ENCODE data around the gene TSHB. TPM values are rescaled to one million over a fixed set of nuclear protein-coding genes. Genes with fewer than 3 reads are reported as not detected.

Gene TSHB
- total and polyA plus RNA-seq, 4 donors = not detected

GRCh38 chr1:115078708-115079107 is 49.1 kb downstream of the TSHB start:
- H3K4me3 ChIP-seq = no peak overlapping the region
- no peaks in the 10 kb centered on the region for H3K27me3 ChIP-seq (ENCODE audit: control insufficient read depth in 3 of 3, insufficient read depth in 3 of 3, low read length in 2 of 3)
- H3K4me1 ChIP-seq (ENCODE audit: control insufficient read depth in 5 of 5, insufficient read depth in 5 of 5, low read length in 5 of 5) = peaks cover 0 to 10% (median 2%) of the 10 kb centered on the region in 5 donors
- TF ChIP-seq, protein P1, sequence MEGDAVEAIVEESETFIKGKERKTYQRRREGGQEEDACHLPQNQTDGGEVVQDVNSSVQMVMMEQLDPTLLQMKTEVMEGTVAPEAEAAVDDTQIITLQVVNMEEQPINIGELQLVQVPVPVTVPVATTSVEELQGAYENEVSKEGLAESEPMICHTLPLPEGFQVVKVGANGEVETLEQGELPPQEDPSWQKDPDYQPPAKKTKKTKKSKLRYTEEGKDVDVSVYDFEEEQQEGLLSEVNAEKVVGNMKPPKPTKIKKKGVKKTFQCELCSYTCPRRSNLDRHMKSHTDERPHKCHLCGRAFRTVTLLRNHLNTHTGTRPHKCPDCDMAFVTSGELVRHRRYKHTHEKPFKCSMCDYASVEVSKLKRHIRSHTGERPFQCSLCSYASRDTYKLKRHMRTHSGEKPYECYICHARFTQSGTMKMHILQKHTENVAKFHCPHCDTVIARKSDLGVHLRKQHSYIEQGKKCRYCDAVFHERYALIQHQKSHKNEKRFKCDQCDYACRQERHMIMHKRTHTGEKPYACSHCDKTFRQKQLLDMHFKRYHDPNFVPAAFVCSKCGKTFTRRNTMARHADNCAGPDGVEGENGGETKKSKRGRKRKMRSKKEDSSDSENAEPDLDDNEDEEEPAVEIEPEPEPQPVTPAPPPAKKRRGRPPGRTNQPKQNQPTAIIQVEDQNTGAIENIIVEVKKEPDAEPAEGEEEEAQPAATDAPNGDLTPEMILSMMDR (IDR thresholded peaks at IDR 0.05; ENCODE audit: control extremely low read depth, extremely low read depth) = no peak
- no peak for ATAC-seq (ENCODE audit: insufficient read depth, low FRiP score)
- H3K27ac ChIP-seq (ENCODE audit: low read depth in 1 of 2, low read length in 1 of 2) = no peak overlapping the region
- no peak for DNase-seq
- 89 to 96% methylated on average over 4 of the region's 4 CpGs for WGBS, 2 donors
- no peaks in the 10 kb centered on the region for H3K9me3 ChIP-seq (ENCODE audit: control insufficient read depth in 4 of 4, insufficient read depth in 3 of 4, low read length in 3 of 4)
- no peaks in the 10 kb centered on the region for H3K36me3 ChIP-seq (ENCODE audit: control insufficient read depth in 4 of 4, insufficient read depth in 4 of 4, low read length in 4 of 4)
- no peak overlapping the region for H3K9ac ChIP-seq (ENCODE audit: insufficient read depth in 1 of 2, low read length in 2 of 2)

GRCh38 chr1:115082949-115083348 is 53.3 kb downstream of the TSHB start:
- WGBS, 2 donors = 89 to 95% methylated on average over 6 of the region's 6 CpGs
- no peak overlapping the region for H3K9ac ChIP-seq (ENCODE audit: insufficient read depth in 1 of 2, low read length in 2 of 2)
- H3K4me3 ChIP-seq = no peak overlapping the region
- TF ChIP-seq, protein P1 (IDR thresholded peaks at IDR 0.05; ENCODE audit: control extremely low read depth, extremely low read depth) = no peak
- DNase-seq = no peak
- H3K4me1 ChIP-seq (ENCODE audit: control insufficient read depth in 5 of 5, insufficient read depth in 5 of 5, low read length in 5 of 5) = peaks cover 0 to 10% (median 2%) of the 10 kb centered on the region in 5 donors
- ATAC-seq (ENCODE audit: insufficient read depth, low FRiP score) = no peak
- no peaks in the 10 kb centered on the region for H3K36me3 ChIP-seq (ENCODE audit: control insufficient read depth in 4 of 4, insufficient read depth in 4 of 4, low read length in 4 of 4)
- no peaks in the 10 kb centered on the region for H3K27me3 ChIP-seq (ENCODE audit: control insufficient read depth in 3 of 3, insufficient read depth in 3 of 3, low read length in 2 of 3)
- H3K9me3 ChIP-seq (ENCODE audit: control insufficient read depth in 4 of 4, insufficient read depth in 3 of 4, low read length in 3 of 4) = no peaks in the 10 kb centered on the region
- no peak overlapping the region for H3K27ac ChIP-seq (ENCODE audit: low read depth in 1 of 2, low read length in 1 of 2)

Other genes starting within 250 kb of the TSHB start
- gene SIKE1, start 249.1 kb upstream of the TSHB start, total RNA-seq = 10 to 100 TPM; 44.3 to 71.5 TPM
- 10 to 100 TPM; 17.2 to 21.6 TPM for gene SIKE1, start 249.1 kb upstream of the TSHB start, polyA plus RNA-seq
- gene SYCP1, start 175.0 kb upstream of the TSHB start, total RNA-seq = under 1 TPM in 1 of 2 donors, not detected in 1; 0.09 TPM
- not detected for gene SYCP1, start 175.0 kb upstream of the TSHB start, polyA plus RNA-seq
- gene TSPAN2, start 59.7 kb downstream of the TSHB start, total RNA-seq = 10 to 100 TPM in 1 of 2 donors, 1 to 10 TPM in 1; 10.0 to 10.4 TPM
- gene TSPAN2, start 59.7 kb downstream of the TSHB start, polyA plus RNA-seq = 1 to 10 TPM; 1.5 to 6.3 TPM

Measured in lung (tissue), 12 donors.